GM21825 (cell line): ENCODE measurements around the gene TXNRD3.

Experiments used
- ATAC-seq: cut with Tn5 transposase; IDR thresholded peaks from one replicate; pipeline ENCODE4 v1.9.1; 2021; ENCODE audit warnings: mild to moderate bottlenecking, moderate library complexity; ENCODE audit not compliant: unreplicated experiment

TXNRD3 gene

DNA sequence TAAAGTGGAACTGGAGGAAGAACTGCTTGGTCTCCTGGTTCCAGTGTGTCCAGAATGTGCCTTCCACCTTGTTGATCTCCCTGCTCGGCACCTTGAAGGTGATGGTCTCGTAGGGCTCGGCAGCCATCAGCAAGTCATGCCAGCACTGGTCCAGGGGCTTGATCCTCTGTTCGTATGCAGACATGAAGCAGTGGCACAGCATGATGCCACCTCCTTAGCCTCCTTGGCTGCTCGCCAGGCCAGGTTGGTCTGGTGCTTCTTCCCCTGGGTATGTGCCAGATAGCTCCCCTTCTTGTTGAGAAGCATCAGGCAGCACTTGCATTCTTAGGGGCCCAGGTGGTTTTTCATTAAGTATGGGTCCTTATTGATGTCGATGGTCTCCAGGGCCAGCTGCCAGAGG is 17.8 kb upstream of the TXNRD3 start:
- no peak for ATAC-seq

DNA sequence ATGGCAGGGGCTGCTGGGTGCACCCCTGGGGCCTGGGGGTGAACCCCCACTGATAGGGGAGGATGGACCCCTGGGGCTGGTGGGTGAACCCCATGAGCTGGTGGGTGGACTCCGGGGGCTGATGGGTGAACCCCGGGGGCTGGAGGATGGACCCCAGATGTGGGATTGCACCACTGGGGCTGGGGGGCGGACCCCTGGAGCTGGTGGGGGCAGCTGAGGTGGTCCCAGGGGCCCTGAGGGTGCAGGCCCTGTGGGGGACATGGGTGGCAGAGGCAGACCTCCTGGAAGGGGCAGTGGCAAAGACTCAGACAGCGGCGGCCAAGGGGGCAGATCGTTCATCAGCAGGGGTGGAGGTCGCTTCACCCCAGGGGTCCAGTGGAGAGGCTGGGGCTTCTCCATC is 17.4 kb upstream of the TXNRD3 start:
- no peak for ATAC-seq

- no peak for ATAC-seq
Observed at GRCh38 chr3:126671521-126671920, 16.6 kb upstream of the TXNRD3 start.

- ATAC-seq, result no peak
Observed at GRCh38 chr3:126668450-126669401, 13.8 kb upstream of the TXNRD3 start.

- no peak for ATAC-seq
Observed at GRCh38 chr3:126667631-126668449, 12.9 kb upstream of the TXNRD3 start.

DNA sequence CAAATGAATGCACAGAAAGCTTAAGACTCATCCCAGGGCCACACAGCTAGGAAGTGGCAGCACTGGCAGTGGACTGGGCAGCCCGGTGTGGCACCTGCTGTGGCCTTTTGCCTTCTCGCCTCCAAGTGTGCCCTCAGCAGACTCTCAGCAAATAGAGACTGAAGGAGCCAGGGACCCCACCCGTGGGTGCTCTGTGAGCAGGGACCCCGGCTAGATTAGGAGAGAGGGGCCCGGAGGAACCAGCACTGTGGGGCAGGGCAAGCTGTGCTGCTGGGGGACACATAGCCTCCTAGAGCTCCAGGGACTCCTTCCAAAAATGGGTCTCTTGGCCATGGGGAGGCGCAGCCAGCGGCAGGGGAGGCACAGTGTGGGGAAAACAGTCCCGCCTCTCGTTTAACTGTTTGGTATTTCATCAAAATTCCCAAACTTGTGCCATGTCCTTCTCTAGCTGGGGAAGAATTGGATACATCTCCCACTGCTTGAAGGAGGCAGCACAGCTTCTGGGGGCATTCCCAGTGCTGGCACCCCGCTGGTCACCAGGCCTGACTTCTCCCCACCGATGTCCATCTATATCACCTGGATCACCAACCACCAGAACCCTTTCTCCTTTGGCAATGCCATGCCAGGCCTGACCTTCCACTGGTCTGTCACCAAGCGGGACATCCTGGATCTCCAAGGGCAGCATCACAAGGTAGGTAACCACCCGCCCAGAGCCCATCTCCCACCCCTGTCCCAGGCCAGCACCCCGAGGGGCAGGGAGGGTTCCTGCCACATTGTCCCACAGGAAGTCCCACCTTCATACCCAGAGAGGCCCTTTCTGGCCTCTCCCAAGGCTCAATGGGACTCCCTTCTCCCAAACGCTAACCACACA is 12.0 kb upstream of the TXNRD3 start:
- ATAC-seq, result no peak

GRCh38 chr3:126665959-126666657 is 11.2 kb upstream of the TXNRD3 start:
- ATAC-seq, result no peak

DNA sequence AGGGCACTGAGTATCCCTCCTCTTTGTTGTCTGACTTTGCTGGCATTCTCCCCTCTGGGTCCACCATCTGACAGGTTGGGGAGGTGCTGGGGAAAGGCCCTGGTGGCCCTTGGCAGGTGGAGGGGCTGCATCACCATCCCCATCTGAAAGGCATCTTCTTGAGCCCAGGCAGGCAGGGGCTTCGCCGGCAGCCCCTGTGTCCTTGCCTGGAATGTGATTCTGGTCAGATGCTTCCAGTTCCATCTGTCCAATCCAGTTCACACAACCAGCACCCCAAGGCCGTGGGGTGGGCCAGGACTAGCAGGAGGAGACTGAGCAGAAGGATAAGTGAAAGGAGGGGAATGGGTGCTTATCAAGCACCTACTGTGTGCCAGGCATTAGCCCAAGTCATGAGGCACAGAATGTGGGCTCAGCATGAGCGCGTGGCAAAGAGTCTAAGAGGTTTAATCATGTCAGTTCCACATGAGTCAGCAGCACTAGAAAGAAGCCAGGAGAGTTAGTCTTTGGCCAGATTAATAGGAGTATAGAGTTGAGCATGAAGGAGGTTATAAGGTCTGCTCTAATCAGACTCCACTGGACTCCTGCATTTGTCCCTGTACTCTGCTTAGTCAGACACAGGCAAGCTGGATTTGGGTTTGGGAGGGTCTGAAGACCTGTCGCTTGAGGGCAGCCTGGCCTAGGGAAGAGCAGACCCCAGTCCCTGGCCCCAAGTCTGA is 10.5 kb upstream of the TXNRD3 start:
- ATAC-seq, result no peak

DNA sequence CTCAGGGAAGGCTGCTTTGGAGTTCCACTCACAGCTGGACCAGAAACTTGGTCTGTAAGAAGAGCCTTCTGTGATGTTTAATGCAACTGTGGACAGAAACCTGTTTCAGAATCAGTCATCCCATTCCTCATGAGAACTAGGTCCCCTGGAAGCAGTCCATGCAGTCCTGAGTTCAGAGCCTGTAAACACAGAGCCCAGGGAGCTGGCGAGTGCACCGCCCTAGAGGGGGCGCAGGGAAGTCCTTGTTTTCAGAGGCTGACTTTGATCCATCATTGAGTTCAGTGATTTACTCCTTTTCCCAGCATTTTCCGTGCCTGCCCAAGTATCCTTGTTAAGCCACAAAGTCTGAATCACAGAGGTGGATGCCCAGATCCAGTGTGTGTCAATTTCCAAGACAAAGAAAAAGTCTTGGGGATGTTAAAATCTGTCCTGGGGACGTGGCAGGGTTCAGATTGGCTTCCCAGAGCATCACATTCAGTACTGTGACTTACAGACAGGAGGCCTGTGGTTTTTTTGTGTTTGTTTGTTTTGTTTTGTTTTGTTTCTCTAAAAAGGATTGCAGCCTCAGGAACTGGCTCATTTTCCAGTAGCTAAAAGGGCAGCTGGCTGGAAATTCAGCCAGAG is 9.8 kb upstream of the TXNRD3 start:
- no peak for ATAC-seq

DNA sequence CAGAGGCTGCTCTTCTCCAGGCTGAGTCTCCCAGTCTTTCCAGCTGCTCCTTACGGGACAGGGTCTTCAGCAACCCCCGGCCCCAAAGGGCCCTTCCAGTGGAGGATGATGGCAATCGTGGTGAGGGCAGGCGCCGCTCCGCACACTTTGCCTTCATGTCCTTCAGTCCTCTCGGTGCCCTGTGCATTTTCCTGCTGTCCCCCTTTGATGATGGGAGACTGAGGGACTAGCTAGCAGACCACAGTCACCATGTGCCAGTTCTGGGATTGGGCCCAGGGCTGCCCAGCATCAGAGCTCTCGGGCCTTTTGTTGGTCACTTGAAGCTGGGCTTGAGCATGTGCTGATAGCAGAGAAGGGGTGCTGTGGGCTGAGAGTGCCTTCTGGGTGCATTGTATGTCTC is 8.8 kb upstream of the TXNRD3 start:
- no peak for ATAC-seq

GRCh38 chr3:126663257-126663656 is 8.3 kb upstream of the TXNRD3 start:
- no peak for ATAC-seq

DNA sequence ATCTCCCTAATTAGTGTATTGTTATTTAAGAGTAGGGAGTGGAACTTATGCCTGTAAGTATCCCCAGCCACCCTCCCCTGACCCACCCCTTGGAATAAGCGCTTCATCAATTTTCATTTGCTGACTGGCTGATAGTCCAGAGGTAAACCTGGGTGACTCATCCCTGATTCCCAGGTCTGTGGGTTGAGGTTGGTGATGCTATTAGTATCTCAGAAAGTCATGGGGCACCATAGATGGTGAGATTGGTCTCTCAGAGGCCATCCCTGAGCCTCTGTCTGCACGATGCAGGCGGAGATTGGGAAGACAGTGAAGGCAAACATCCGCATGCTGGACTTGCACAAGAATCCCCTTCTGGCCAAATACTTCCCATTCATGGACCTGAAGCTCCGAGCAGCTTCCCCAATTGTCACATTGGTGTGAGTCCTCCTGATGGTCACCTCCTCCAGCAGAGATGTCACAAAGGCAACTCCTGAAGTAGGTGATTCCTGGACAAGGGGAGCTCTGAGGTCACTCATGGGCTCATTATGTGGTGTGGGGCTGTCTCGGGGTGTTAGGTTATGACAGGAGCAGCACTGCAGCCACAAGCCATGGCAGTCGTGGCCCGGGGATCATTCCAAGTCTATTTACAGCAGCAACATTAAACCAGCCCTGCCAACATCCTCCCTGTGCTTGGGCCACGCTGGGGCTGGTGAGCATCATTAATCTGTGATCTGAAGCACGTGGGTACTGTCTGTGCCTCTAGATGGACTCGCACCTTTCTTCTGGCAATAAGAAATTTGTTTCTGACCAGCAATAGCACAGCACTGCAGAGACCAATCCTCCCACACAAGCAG is 6.8 kb upstream of the TXNRD3 start:
- no peak for ATAC-seq

GRCh38 chr3:126659915-126660886 is 5.3 kb upstream of the TXNRD3 start:
- no peak for ATAC-seq

DNA sequence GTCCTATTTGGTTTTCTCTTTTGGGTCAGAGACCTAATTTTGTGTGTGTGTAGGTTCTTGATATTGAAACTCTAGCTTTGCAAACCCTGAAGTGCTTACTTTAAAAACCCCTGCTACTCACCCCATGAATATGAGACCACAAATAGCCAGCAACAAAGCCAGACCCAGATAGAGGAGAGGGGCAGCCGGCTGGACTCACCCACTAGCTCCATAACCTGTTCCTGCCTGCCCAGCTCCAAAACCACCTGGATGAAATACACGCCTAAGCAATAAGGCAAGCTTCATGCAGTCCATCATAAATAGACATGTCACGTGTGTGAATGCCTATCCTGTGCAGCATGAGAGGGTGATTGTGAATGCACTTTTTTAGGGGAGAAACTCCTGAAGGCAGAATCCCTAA is 3.7 kb upstream of the TXNRD3 start:
- ATAC-seq, result no peak

- ATAC-seq, result no peak
Observed at GRCh38 chr3:126657901-126658300, 3.0 kb upstream of the TXNRD3 start.

GRCh38 chr3:126656371-126657134 is 1.6 kb upstream of the TXNRD3 start:
- ATAC-seq, result no peak
